Cardiac muscle cell (in vitro differentiated cells and primary cell): ENCODE data around the gene CSMD2. TPM values are rescaled to one million over a fixed set of nuclear protein-coding genes. Genes with fewer than 3 reads are reported as not detected.

ENCODE experiments used
- DNase-seq, 2 donors: peaks; one replicate each; pipeline versions ENCODE4 v3.0.0 to v3.0.0-alpha.2; 2010 to 2017; ENCODE audit warnings: low read depth in 1 of 2, low spot score in 1 of 2
- H3K27ac ChIP-seq: fragments of 200-600 bp; sonication (generic); 2 replicates; pipeline ENCODE4 v1.5.1; 2016
- H3K27me3 ChIP-seq: fragments of 200-600 bp; sonication (generic); 2 replicates; pipeline ENCODE4 v1.6.0; 2016; ENCODE audit warnings: control low read depth
- H3K36me3 ChIP-seq: fragments of 200-600 bp; sonication (generic); 2 replicates; pipeline ENCODE4 v1.5.1; 2016; ENCODE audit warnings: control low read depth
- H3K4me1 ChIP-seq: fragments of 200-600 bp; sonication (generic); 2 replicates; pipeline ENCODE4 v1.8.1; 2017; ENCODE audit warnings: low read depth, mild to moderate bottlenecking, mixed run types
- H3K4me3 ChIP-seq: fragments of 200-600 bp; sonication (generic); 2 replicates; pipeline ENCODE4 v1.5.1; 2016; ENCODE audit warnings: mild to moderate bottlenecking
- H3K9me3 ChIP-seq: fragments of 200-600 bp; sonication (generic); 2 replicates; pipeline ENCODE4 v1.5.1; 2017; ENCODE audit warnings: low read depth, mild to moderate bottlenecking, control low read depth
- CTCF ChIP-seq: IDR thresholded peaks from 2 replicates; pipeline ENCODE4 v1.5.1; 2012; ENCODE audit warnings: low read depth, mild to moderate bottlenecking, low read length
- polyA plus RNA-seq: library from polyadenylated mRNA; unstranded; fragments of >200 nt; fragmentation: Nextera tagmentation; extraction: Ambion mirVana; gene quantifications from 2 replicates; pipeline ENCODE4 v1.2.1, GENCODE V29; 2016
- total RNA-seq: library from RNA; depleted of rRNA; stranded (reverse); fragments of >200 nt; gene quantifications from 2 replicates; pipeline ENCODE4 v1.2.3, GENCODE V29; 2016

The CSMD2 gene
- total and polyA plus RNA-seq, 2 experiments from 2014 or later, result 0.24 TPM; not detected in 1

GRCh38 chr1:33823830-33824229 is 341.2 kb downstream of the CSMD2 start:
- no peaks in the 10 kb centered on the region for H3K9me3 ChIP-seq
- H3K4me3 ChIP-seq, result no peak overlapping the region
- TF ChIP-seq CTCF, result no peak
- H3K4me1 ChIP-seq, result no peaks in the 10 kb centered on the region
- no peaks in the 10 kb centered on the region for H3K36me3 ChIP-seq
- no peak overlapping the region for H3K27ac ChIP-seq
- H3K27me3 ChIP-seq, result no peaks in the 10 kb centered on the region
- DNase-seq, result no peak

DNA sequence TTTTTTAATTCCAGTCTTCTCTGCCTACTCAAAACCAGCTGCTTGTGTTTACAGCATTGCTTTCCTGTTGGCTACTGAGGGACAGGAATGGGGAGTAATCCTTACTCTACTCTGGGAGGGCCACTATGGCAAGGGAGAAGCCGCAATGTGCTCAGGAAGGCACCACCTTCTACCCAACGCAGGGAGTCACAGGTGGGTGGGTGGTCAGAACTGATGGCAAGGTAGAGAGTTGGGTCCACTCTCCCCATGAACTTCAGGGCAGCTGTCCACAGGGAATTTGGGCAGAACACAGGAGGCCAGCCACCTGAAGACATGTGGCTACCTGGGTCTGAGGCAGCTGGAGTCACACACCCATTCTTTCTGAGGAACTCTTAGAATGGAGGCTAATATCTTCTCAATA is 341.6 kb downstream of the CSMD2 start:
- no peak overlapping the region for H3K4me3 ChIP-seq
- H3K27me3 ChIP-seq, result no peaks in the 10 kb centered on the region
- TF ChIP-seq CTCF, result no peak
- H3K9me3 ChIP-seq, result no peaks in the 10 kb centered on the region
- H3K36me3 ChIP-seq, result no peaks in the 10 kb centered on the region
- no peaks in the 10 kb centered on the region for H3K4me1 ChIP-seq
- no peak for DNase-seq
- no peak overlapping the region for H3K27ac ChIP-seq

- H3K4me1 ChIP-seq, result no peaks in the 10 kb centered on the region
- no peaks in the 10 kb centered on the region for H3K27me3 ChIP-seq
- H3K27ac ChIP-seq, result no peak overlapping the region
- no peaks in the 10 kb centered on the region for H3K9me3 ChIP-seq
- no peak for TF ChIP-seq CTCF
- DNase-seq, result no peak
- no peak overlapping the region for H3K4me3 ChIP-seq
- no peaks in the 10 kb centered on the region for H3K36me3 ChIP-seq
Observed at GRCh38 chr1:33822396-33822795, 342.6 kb downstream of the CSMD2 start.

- H3K27ac ChIP-seq, result no peak overlapping the region
- H3K4me1 ChIP-seq, result no peaks in the 10 kb centered on the region
- no peak overlapping the region for H3K4me3 ChIP-seq
- no peak for TF ChIP-seq CTCF
- no peaks in the 10 kb centered on the region for H3K9me3 ChIP-seq
- no peaks in the 10 kb centered on the region for H3K36me3 ChIP-seq
- no peaks in the 10 kb centered on the region for H3K27me3 ChIP-seq
- no peak for DNase-seq
Observed at GRCh38 chr1:33821291-33821690, 343.7 kb downstream of the CSMD2 start.

DNA sequence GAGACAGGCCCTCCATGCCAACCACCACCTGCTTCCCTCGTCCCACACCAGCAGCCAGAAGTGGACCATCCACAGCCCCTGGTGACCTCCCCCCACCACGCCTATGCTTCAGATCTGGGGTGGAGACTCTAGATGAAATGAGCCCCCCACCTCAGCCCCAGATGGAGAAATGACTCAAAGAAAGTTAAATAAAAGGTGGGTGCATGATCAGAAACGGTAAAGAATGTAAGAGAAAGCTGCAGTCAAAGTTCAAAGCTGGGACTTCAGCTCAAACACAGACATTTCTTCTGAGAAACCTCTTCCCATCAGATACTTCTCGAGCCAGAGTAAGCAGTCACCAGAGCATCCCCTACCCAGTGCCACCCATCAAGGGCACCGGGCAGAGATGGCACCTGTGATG is 344.2 kb downstream of the CSMD2 start:
- DNase-seq, result no peak
- no peaks in the 10 kb centered on the region for H3K4me1 ChIP-seq

More for the DNA sequence above, 344.2 kb downstream of the CSMD2 start:
- Histone ChIP-seq H3K4me3 (no peak overlapping the region), H3K27ac (no peak overlapping the region), H3K27me3 (no peaks in the 10 kb centered on the region), H3K36me3 (no peaks in the 10 kb centered on the region), H3K9me3 (no peaks in the 10 kb centered on the region)
- no peak for TF ChIP-seq CTCF
